Peyer's patch (tissue), 4 donors: ENCODE data around the gene KL. TPM values are rescaled to one million over a fixed set of nuclear protein-coding genes. Genes with fewer than 3 reads are reported as not detected.

ENCODE experiments used
- DNase-seq, 3 donors: peaks; one replicate each; pipeline ENCODE4 v3.0.0-alpha.2; 2017 to 2019
- H3K27ac ChIP-seq, 4 donors: fragments of 200-600 bp; sonication (generic); one replicate each; pipeline ENCODE4 v1.5.1; 2016 to 2019
- H3K27me3 ChIP-seq, 2 donors: fragments of 200-600 bp; sonication (generic); one replicate each; pipeline ENCODE4 v1.5.1; 2019
- H3K36me3 ChIP-seq, 3 donors: fragments of 200-600 bp; sonication (generic); one replicate each; pipeline ENCODE4 v1.5.1; 2016 to 2019
- H3K4me1 ChIP-seq, 4 donors: fragments of 200-600 bp; sonication (generic); one replicate each; pipeline ENCODE4 v1.5.1; 2016 to 2019
- H3K4me3 ChIP-seq, 4 donors: fragments of 200-600 bp; sonication (generic); 1 replicate in 3 of 4; 2 replicates in 1 of 4; pipeline ENCODE4 v1.5.1; 2016 to 2019; ENCODE audit warnings: mild to moderate bottlenecking in 1 of 4
- H3K9me3 ChIP-seq, 4 donors: fragments of 200-600 bp; sonication (generic); one replicate each; pipeline ENCODE4 v1.5.1; 2016 to 2019; ENCODE audit warnings: mild to moderate bottlenecking in 1 of 4
- CTCF ChIP-seq, 6 experiments: fragments of 450-650 bp in 4 of 6; fragments of 200-600 bp in 2 of 6; sonication (generic) in 1 of 6; IDR thresholded peaks; one replicate each; pipeline ENCODE4 v1.5.1; 2017 to 2019; ENCODE audit warnings: antibody characterized with exemption in 6 of 6, mild to moderate bottlenecking in 3 of 6, moderate library complexity in 1 of 6
- POLR2A ChIP-seq, 2 donors: fragments of 450-650 bp; IDR thresholded peaks; one replicate each; pipeline ENCODE4 v1.5.1; 2017; ENCODE audit warnings: antibody characterized with exemption in 2 of 2, mild to moderate bottlenecking in 2 of 2, moderate library complexity in 2 of 2
- total RNA-seq, 4 donors: library from RNA; depleted of rRNA; stranded (reverse); fragments of >200 nt; gene quantifications; one replicate each; pipeline ENCODE4 v1.1.0, GENCODE V29; 2016

Gene KL
- total RNA-seq, 4 donors from 2014 or later = 2.5 to 7.0 (median 4.9) TPM

DNA sequence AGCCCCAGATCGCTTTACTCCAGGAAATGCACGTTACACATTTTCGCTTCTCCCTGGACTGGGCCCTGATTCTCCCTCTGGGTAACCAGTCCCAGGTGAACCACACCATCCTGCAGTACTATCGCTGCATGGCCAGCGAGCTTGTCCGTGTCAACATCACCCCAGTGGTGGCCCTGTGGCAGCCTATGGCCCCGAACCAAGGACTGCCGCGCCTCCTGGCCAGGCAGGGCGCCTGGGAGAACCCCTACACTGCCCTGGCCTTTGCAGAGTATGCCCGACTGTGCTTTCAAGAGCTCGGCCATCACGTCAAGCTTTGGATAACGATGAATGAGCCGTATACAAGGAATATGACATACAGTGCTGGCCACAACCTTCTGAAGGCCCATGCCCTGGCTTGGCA is 44.6 kb downstream of the KL start:
- no peaks in the 10 kb centered on the region for H3K4me1 ChIP-seq
- H3K27me3 ChIP-seq = no peaks in the 10 kb centered on the region
- no peak for TF ChIP-seq CTCF (IDR thresholded peaks at IDR 0.05)
- no peak for TF ChIP-seq POLR2A (IDR thresholded peaks at IDR 0.05)
- no peaks in the 10 kb centered on the region for H3K9me3 ChIP-seq
- H3K4me3 ChIP-seq = no peak overlapping the region
- no peaks in the 10 kb centered on the region for H3K36me3 ChIP-seq
- no peak for DNase-seq
- no peak overlapping the region for H3K27ac ChIP-seq

DNA sequence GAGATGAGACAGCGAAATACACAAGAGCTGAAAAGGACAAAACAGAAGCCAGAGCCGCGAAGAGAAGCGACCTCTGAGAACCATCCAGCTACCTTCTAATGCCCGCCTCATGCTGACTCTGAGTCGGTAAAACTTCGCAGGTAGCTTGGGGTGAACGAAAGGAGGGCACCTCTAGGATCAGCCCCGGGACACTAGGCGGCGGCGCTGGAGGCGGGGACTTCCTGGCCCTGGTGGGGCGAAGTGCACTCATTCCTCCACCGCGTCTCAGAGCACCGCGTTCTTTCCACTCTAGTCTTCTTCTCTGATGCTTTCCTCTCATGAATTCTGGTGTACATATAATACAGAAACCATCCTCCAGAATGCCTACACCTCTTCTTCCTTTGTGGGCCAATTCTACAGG is 50.1 kb downstream of the KL start:
- Histone ChIP-seq H3K9me3 (no peaks in the 10 kb centered on the region), H3K36me3 (no peaks in the 10 kb centered on the region), H3K27ac (no peak overlapping the region), H3K27me3 (no peaks in the 10 kb centered on the region), H3K4me1 (no peaks in the 10 kb centered on the region), H3K4me3 (no peak overlapping the region)
- TF ChIP-seq CTCF (IDR thresholded peaks at IDR 0.05) (no peak), POLR2A (IDR thresholded peaks at IDR 0.05) (no peak)
- DNase-seq = no peak

DNA sequence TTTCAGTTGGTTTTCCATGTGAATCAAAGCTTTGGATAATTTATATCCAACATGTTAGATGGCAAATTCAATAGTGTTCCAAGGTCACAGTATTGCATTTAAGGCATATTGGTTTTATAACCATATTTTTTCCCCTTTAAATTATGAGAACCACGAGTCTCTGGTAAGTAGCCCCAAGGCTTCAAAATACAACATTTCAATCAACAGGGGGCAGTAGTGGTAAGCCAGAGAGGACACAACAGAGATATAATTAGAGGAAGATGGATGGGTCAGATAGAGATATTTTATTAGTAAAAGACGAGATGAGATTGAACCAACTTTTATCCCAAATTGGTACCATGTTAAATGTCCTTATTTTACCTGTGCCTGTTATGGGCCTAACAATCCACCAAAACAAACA is 53.1 kb downstream of the KL start:
- Histone ChIP-seq H3K36me3 (no peaks in the 10 kb centered on the region), H3K4me3 (no peak overlapping the region), H3K4me1 (no peaks in the 10 kb centered on the region), H3K9me3 (no peaks in the 10 kb centered on the region), H3K27ac (no peak overlapping the region), H3K27me3 (no peaks in the 10 kb centered on the region)
- DNase-seq = no peak
- TF ChIP-seq POLR2A (IDR thresholded peaks at IDR 0.05) (no peak), CTCF (IDR thresholded peaks at IDR 0.05) (peak in 3 of 6 experiments; percentile 22 to 42 (median 23))

DNA sequence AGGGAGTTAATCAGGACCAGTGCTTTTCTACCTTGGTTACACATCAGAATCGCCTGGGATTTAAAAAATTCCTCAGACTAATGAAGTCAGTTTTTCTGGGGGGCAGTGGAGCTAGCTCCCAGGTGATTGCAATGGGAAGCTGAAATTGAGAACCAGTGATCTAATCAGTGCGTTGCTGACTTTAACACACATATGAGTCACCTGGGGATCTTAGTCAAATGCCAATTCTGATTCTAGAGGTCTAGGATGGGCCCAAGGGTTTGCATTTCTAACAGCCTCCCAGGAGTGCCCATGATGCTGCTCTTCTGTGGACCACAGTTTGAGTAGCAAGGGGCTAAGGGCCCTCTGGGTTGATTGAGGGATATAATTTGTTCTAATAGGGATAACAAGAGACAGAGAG is 54.5 kb downstream of the KL start:
- H3K36me3 ChIP-seq = no peaks in the 10 kb centered on the region
- H3K27ac ChIP-seq = no peak overlapping the region
- H3K27me3 ChIP-seq = no peaks in the 10 kb centered on the region
- TF ChIP-seq CTCF (IDR thresholded peaks at IDR 0.05) (no peak), POLR2A (IDR thresholded peaks at IDR 0.05) (no peak)
- DNase-seq = no peak
- H3K4me3 ChIP-seq = no peak overlapping the region
- no peaks in the 10 kb centered on the region for H3K9me3 ChIP-seq
- H3K4me1 ChIP-seq = no peaks in the 10 kb centered on the region

DNA sequence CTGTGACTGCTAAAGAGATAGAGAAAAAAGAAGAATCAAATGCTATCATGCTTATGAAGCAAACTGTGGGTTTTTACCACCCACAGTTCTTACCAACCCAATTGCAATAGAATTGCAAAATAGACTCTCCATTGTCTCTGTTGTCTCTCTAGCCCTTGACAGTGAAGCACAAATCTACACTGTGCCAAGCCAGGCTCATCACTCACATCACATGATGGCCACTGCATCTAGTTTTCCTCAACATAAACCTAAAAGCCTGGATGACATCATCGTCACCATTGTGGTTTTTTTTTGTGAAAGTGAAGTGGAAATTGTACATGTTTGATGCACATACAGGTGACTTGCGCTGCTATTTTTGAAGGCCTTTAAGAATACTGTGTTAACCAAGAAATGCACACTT is 56.1 kb downstream of the KL start:
- Histone ChIP-seq H3K27ac (no peak overlapping the region), H3K4me3 (no peak overlapping the region), H3K27me3 (no peaks in the 10 kb centered on the region), H3K36me3 (no peaks in the 10 kb centered on the region), H3K9me3 (no peaks in the 10 kb centered on the region), H3K4me1 (no peaks in the 10 kb centered on the region)
- no peak for DNase-seq
- TF ChIP-seq CTCF (IDR thresholded peaks at IDR 0.05) = no peak
- no peak for TF ChIP-seq POLR2A (IDR thresholded peaks at IDR 0.05)

DNA sequence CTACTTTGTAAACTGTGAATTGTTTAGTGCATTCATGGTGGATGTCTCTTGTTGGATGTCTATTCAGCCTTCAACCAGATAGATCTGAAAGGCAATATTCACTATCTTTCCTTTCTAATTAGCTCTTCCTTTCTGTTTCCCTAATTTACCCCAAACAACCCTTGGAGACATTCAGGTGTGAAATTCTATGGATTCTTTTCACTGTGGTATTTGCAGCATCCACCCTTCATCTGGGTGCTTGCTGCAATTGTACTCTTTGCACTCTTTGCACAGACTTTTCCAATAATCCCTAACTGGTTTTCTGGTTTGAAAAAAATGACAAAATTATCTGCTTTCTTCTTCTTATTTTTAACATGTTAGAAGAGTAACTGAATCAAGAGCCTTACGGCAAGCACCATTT is 56.5 kb downstream of the KL start:
- Histone ChIP-seq H3K4me3 (no peak overlapping the region), H3K27me3 (no peaks in the 10 kb centered on the region), H3K9me3 (no peaks in the 10 kb centered on the region), H3K4me1 (no peaks in the 10 kb centered on the region), H3K27ac (no peak overlapping the region), H3K36me3 (no peaks in the 10 kb centered on the region)
- no peak for TF ChIP-seq POLR2A (IDR thresholded peaks at IDR 0.05)
- TF ChIP-seq CTCF (IDR thresholded peaks at IDR 0.05) = no peak
- no peak for DNase-seq
